ENCODE results near the gene ETV3L. TPM values are rescaled to one million over a fixed set of nuclear protein-coding genes. Genes with fewer than 3 reads are reported as not detected.

The ETV3L gene
- total and polyA plus RNA-seq, 2 of the 8 experiments (the other 6 are each of a cell fraction or from before 2014, with no cell fraction given): 0.17 to 0.26 TPM

- Histone ChIP-seq H4K5ac (ENCODE audit: insufficient read length, low read depth, low read length) (no peak overlapping the region), H3K79me1 (ENCODE audit: low read depth, low read length) (no peaks in the 10 kb centered on the region), H3K4ac (replicated peaks; ENCODE audit: insufficient read length, low read depth, low read length) (no peak overlapping the region), H3K9me3 (ENCODE audit: insufficient read depth in 2 of 2, low read depth in 1 of 2, low read length in 1 of 2) (no peaks in the 10 kb centered on the region), H2BK5ac (ENCODE audit: low read depth, low read length) (no peak overlapping the region), H3K4me3 (ENCODE audit: extremely low read depth in 1 of 4, insufficient read depth in 2 of 4, low read depth in 3 of 4, low read length in 4 of 4) (no peak overlapping the region), H2AK5ac (ENCODE audit: low read depth, low read length) (no peak overlapping the region), H3K14ac (ENCODE audit: insufficient read length) (no peak overlapping the region), H4K91ac (replicated peaks; ENCODE audit: insufficient read length, low read length) (no peak overlapping the region), H2BK20ac (ENCODE audit: low read length) (no peak overlapping the region), H3K79me2 (ENCODE audit: control insufficient read depth in 1 of 2, insufficient read depth in 2 of 2, low read length in 2 of 2) (no peaks in the 10 kb centered on the region), H3K36me3 (ENCODE audit: control insufficient read depth in 2 of 4, insufficient read depth in 4 of 4, low read length in 3 of 4) (no peaks in the 10 kb centered on the region), H2AFZ (ENCODE audit: low read length) (no peak overlapping the region), H3K9ac (replicated peaks in 1 of 4; ENCODE audit: extremely low read depth in 1 of 4, low read depth in 3 of 4, low read length in 3 of 4) (no peak overlapping the region), H2BK12ac (ENCODE audit: low read depth, low read length) (no peak overlapping the region), H3K27me3 (replicated peaks in 1 of 4; ENCODE audit: control insufficient read depth in 3 of 4, extremely low read depth in 1 of 4, insufficient read depth in 3 of 4, low read length in 3 of 4) (no peaks in the 10 kb centered on the region), H4K8ac (ENCODE audit: extremely low read depth, insufficient read depth, low read length) (no peak overlapping the region), H3K4me2 (ENCODE audit: insufficient read depth in 1 of 2, low read depth in 2 of 2, low read length in 2 of 2) (no peak overlapping the region), H2BK120ac (replicated peaks; ENCODE audit: low read depth, low read length) (no peak overlapping the region), H3K4me1 (replicated peaks in 1 of 4; ENCODE audit: control insufficient read depth in 3 of 4, insufficient read depth in 4 of 4, low read length in 3 of 4) (peaks cover 2 to 5% (median 3%) of the 10 kb centered on the region in 4 experiments; a peak in 4 of 7 replicates), H3K23ac (ENCODE audit: insufficient read length) (no peak overlapping the region), H3K18ac (ENCODE audit: extremely low read depth, low read length) (no peak overlapping the region), H2BK15ac (ENCODE audit: low read length) (no peak overlapping the region), H3K56ac (replicated peaks; ENCODE audit: insufficient read length, low read depth, low read length) (no peak overlapping the region), H4K20me1 (replicated peaks in 1 of 2; ENCODE audit: control insufficient read depth in 1 of 2, insufficient read depth in 2 of 2, low read length in 2 of 2) (no peaks in the 10 kb centered on the region), H3K27ac (ENCODE audit: low read depth, low read length) (no peak overlapping the region), H3K23me2 (ENCODE audit: low read depth, low read length) (no peaks in the 10 kb centered on the region)
- ChIA-PET POLR2A (ENCODE audit: partially characterized antibody) (no interaction called here), CTCF (ENCODE audit: partially characterized antibody) (interaction anchor here (1.1 to 7.7 kb wide), 4 partner anchors 11 to 70 kb away, joined by 3 to 218 read pairs (median 21); no protein-coding TSS in a partner anchor)
- FAIRE-seq: no peak
- DNase-seq (ENCODE audit: low read depth in 1 of 2, low spot score in 2 of 2): peak in 1 of 2 experiments; percentile 34
- 95% methylated on average over 5 of the region's 5 CpGs; no CpG with 5 or more reads in 1 of the 2 experiments for WGBS, 2 experiments (ENCODE audit: extremely low coverage in 1 of 2, insufficient coverage in 1 of 2, insufficient read length in 1 of 2, insufficient replicate concordance in 2 of 2, low coverage in 1 of 2, low lambda C conversion rate in 2 of 2, missing lambda C conversion rate in 1 of 2)
- no peak for TF ChIP-seq CTBP2 (IDR thresholded peaks at IDR 0.05; ENCODE audit: borderline replicate concordance, insufficient read depth, insufficient read length, low read length)
These were observed 14.9 kb downstream of the ETV3L start for GRCh38 chr1:157084720-157085119.
